Activated CD4-positive, alpha-beta memory T cell treated with anti-CD3 and anti-CD28 coated beads for 36 hours (primary cell): ENCODE measurements around the gene ATP11A. TPM values are rescaled to one million over a fixed set of nuclear protein-coding genes. Genes with fewer than 3 reads are reported as not detected.
"Not testable (repeated sequence)": the region's sequence is repeated elsewhere in the genome, so short reads cannot be mapped to it uniquely, and the experiment has no call there.

Source experiments
- CTCF ChIA-PET: fragments of 350-600 bp; sonication (Branson Sonifier 250); formaldehyde crosslinking; loops from one replicate; lab custom pipeline; 2021; ENCODE audit warnings: antibody characterized with exemption, inconsistent platforms; lab: Charles Lee
- POLR2A ChIA-PET: fragments of 350-600 bp; sonication (Branson Sonifier 250); formaldehyde crosslinking; loops from one replicate; lab custom pipeline; 2021; ENCODE audit warnings: antibody characterized with exemption; lab: Charles Lee
- DNase-seq: peaks from one replicate; pipeline ENCODE4 v3.0.0-alpha.2; 2020
- H3K27ac Mint-ChIP-seq: one replicate; pipeline ENCODE4 v1.8.0; 2021; ENCODE audit warnings: mixed read lengths
- H3K27me3 Mint-ChIP-seq: one replicate; pipeline ENCODE4 v1.8.0; 2021; ENCODE audit warnings: mixed read lengths
- H3K36me3 Mint-ChIP-seq: one replicate; pipeline ENCODE4 v1.8.0; 2021; ENCODE audit warnings: mixed read lengths
- H3K4me1 Mint-ChIP-seq: one replicate; pipeline ENCODE4 v1.8.0; 2021; ENCODE audit warnings: low read depth, mixed read lengths
- H3K4me3 Mint-ChIP-seq: one replicate; pipeline ENCODE4 v1.8.0; 2021; ENCODE audit warnings: mild to moderate bottlenecking, mixed read lengths
- H3K9me3 Mint-ChIP-seq: one replicate; pipeline ENCODE4 v1.8.0; 2021; ENCODE audit warnings: mixed read lengths
- intact Hi-C: fragments of 100-400 bp; cut with micrococcal nuclease; formaldehyde crosslinking; loops from one replicate; pipeline ENCODE4 v1.15.1; 2023
- total RNA-seq, 2 experiments: library from RNA; stranded (reverse); gene quantifications; one replicate each; pipeline ENCODE4 v1.2.3, GENCODE V29; 2021

The ATP11A gene
- total RNA-seq, 2 experiments from 2014 or later = 36.6 to 38.7 TPM

DNA sequence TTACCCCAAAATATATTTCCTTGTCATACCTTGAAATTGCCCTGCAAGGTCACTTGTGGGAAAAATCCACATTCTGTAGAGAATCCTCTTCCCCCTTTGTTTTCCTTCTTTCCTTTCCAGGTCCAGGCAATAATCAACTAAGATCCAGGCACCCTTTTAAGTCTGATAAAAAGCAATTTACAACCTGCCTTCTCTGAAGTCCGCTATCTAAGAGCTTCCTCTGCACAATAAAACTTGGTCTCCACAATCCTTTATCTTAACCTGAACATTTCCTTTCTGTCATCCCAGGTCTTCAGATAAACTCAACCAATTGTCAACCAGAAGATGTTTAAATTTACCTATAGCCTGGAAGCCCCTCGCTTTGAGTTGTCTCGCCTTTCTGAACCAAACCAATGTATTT, 19.5 kb downstream of the ATP11A start:
- H3K9me3 Mint-ChIP-seq, H3K4me3 Mint-ChIP-seq, H3K27me3 Mint-ChIP-seq, H3K36me3 Mint-ChIP-seq, intact Hi-C loops, DNase-seq, POLR2A ChIA-PET, H3K27ac Mint-ChIP-seq, CTCF ChIA-PET: not testable (repeated sequence)
- H3K4me1 Mint-ChIP-seq = peaks cover 19% of the 10 kb centered on the region

GRCh38 chr13:112709825-112710783, 20.3 kb downstream of the ATP11A start:
- intact Hi-C loops = no loop called here
- ChIA-PET POLR2A (no interaction called here), CTCF (no interaction called here)
- Mint-ChIP-seq H3K27ac (no peak overlapping the region), H3K9me3 (no peaks in the 10 kb centered on the region), H3K4me3 (no peak overlapping the region), H3K36me3 (no peaks in the 10 kb centered on the region), H3K27me3 (no peaks in the 10 kb centered on the region), H3K4me1 (peaks cover 18% of the 10 kb centered on the region)
- no peak for DNase-seq

- Mint-ChIP-seq H3K4me3 (no peak overlapping the region), H3K36me3 (no peaks in the 10 kb centered on the region), H3K27ac (no peak overlapping the region), H3K27me3 (no peaks in the 10 kb centered on the region), H3K9me3 (no peaks in the 10 kb centered on the region), H3K4me1 (peaks cover 18% of the 10 kb centered on the region)
- CTCF ChIA-PET = no interaction called here
- DNase-seq = no peak
- POLR2A ChIA-PET = no interaction called here
- intact Hi-C loops = no loop called here
Observed at GRCh38 chr13:112710855-112711527, 21.2 kb downstream of the ATP11A start.

DNA sequence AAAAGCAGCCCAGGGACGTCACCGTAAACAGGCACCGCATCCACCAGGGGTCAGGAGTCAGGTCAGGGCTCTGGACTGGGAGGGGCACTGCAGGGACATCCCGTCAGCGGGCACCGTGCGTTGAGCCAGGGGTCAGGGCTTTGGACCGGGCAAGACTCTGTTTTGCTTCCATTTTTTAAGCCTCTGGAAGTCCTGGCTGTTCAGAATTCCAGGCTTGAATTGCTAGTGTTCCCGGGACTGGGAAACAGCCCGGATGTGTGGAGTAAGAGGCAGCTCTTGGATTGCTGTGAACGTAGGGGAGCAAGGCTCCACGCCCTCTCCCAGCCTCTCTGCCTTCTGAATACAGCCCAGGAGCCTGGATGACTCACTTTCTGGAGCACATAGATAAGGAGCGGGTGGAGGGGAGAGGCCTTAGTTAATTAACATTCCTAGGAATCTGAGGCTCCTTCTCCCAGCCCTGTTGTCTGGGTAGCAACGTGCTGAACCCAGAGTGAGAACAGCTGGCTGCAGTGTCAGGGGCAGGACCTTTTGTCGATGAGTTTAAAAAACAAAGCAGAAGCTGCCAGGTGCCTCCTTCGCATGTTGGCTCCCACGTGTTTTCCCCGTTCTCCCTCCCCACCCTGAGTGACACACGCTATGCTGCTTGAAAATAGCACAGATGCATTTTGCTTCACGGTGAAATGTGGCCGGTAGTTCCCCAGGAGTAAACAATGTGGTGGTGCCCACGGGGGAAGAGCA, 21.9 kb downstream of the ATP11A start:
- no peak for DNase-seq
- intact Hi-C loops = no loop called here
- CTCF ChIA-PET = interaction anchor here (0.8 kb wide), 1 partner anchor 163 kb away, joined by 3 read pairs; no protein-coding TSS in a partner anchor
- Mint-ChIP-seq H3K27me3 (no peaks in the 10 kb centered on the region), H3K27ac (no peak overlapping the region), H3K4me3 (no peak overlapping the region), H3K36me3 (no peaks in the 10 kb centered on the region), H3K9me3 (no peaks in the 10 kb centered on the region), H3K4me1 (peaks cover 18% of the 10 kb centered on the region)
- POLR2A ChIA-PET = no interaction called here

DNA sequence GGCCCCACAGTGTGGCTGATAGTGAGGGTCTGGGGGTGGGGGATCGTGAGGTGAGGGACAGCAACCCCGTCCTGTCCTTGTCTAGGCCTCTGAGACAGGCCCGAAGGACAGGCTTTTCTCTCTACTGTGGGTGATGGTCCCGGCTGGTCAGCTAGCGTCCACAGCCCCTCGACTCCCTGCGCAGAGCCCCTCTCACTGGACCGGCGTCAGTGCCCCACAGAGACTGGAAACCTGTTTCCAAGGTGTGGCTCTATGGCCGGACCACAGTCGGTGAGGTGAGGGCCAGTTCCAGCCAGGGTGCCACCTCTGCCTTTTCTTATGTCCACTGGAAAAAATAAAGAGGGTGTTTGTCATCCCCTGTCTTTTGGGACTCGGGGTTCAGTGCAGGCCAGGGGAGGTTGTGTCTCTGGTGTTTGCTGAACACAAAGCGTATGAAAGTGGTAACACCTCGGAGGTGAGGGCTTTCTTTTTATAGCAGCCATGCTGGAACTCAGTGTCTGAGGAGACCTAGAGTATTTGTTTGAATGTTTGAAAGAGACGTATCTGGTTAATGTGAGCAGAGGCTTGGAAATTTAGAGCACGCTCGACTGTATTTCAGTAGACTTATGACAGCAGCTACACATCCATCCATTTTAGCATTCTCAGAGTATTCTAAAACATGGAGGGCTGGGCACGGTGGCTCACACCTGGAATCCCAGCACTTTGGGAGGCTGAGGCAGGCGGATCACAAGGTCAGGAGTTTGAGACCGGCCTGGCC, 22.8 kb downstream of the ATP11A start:
- no peaks in the 10 kb centered on the region for H3K36me3 Mint-ChIP-seq
- intact Hi-C loops = no loop called here
- ChIA-PET CTCF (interaction anchor here (0.8 kb wide), 1 partner anchor 162 kb away, joined by 3 read pairs; no protein-coding TSS in a partner anchor), POLR2A (no interaction called here)
- no peak overlapping the region for H3K27ac Mint-ChIP-seq
- H3K27me3 Mint-ChIP-seq = no peaks in the 10 kb centered on the region
- H3K9me3 Mint-ChIP-seq = no peaks in the 10 kb centered on the region
- H3K4me1 Mint-ChIP-seq = peaks cover 18% of the 10 kb centered on the region
- no peak overlapping the region for H3K4me3 Mint-ChIP-seq
- no peak for DNase-seq

DNA sequence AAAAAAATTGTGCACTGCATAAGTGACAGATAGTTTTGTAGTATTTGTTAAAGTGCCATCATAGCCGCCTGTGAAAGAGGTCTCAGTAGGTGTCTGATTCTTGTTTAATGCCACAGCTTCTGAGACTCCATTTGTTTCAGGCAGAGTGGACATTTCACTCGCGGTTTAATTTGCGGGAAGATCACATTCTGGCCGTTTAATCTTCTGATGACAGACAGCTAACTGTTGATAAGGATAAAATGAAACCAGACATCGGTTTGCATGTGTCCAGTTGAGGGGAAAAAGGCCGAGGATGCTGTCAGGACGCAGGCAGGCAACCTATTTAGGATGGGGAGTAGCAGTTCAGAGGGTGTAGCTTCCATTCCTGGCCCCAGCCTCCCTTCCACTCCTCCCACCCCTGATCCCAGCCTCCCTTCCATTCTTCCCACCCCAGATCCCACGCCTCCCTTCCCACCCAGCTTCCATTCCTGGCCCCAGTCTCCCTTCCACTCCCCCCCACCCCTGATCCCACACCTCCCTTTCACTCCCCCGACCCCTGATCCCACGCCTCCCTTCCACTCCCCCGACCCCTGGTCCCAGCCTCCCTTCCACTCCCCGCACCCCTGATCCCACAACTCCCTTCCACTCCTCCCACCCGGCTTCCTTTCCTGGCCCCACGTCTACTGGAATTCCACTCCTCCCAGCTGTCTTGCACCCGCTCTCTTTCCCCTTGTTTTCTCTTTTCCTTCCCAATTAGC, 23.8 kb downstream of the ATP11A start:
- Mint-ChIP-seq H3K27ac (no peak overlapping the region), H3K9me3 (no peaks in the 10 kb centered on the region), H3K4me3 (no peak overlapping the region), H3K36me3 (no peaks in the 10 kb centered on the region), H3K4me1 (peaks cover 18% of the 10 kb centered on the region), H3K27me3 (no peaks in the 10 kb centered on the region)
- no peak for DNase-seq
- intact Hi-C loops = no loop called here
- POLR2A ChIA-PET = no interaction called here
- CTCF ChIA-PET = no interaction called here

GRCh38 chr13:112714376-112715174, 24.7 kb downstream of the ATP11A start:
- Mint-ChIP-seq H3K36me3 (no peaks in the 10 kb centered on the region), H3K9me3 (no peaks in the 10 kb centered on the region), H3K4me1 (peaks cover 15% of the 10 kb centered on the region), H3K4me3 (no peak overlapping the region), H3K27me3 (no peaks in the 10 kb centered on the region), H3K27ac (no peak overlapping the region)
- ChIA-PET POLR2A (no interaction called here), CTCF (no interaction called here)
- no peak for DNase-seq
- intact Hi-C loops = no loop called here

DNA sequence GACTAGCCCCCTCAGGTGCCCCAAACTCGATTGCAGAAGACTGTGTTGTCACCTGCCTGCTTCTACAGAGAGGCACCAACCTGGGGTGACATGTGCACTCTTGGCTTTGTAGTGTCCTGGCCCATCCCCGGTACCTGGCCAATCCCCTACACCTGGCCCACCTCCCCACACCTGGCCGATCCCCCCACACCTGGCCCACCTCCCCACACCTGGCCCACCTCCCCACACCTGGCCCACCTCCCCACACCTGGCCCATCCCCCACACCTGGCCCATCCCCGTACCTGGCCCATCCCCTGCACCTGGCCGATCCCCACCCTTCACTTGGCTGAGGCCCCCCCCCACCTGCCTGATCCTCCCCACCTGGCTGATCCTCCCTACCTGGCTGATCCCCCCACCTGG, 25.4 kb downstream of the ATP11A start:
- Mint-ChIP-seq H3K9me3 (no peaks in the 10 kb centered on the region), H3K27ac (no peak overlapping the region), H3K36me3 (no peaks in the 10 kb centered on the region), H3K4me1 (peaks cover 15% of the 10 kb centered on the region), H3K4me3 (no peak overlapping the region), H3K27me3 (no peaks in the 10 kb centered on the region)
- POLR2A ChIA-PET = no interaction called here
- no peak for DNase-seq
- intact Hi-C loops = no loop called here
- CTCF ChIA-PET = no interaction called here

DNA sequence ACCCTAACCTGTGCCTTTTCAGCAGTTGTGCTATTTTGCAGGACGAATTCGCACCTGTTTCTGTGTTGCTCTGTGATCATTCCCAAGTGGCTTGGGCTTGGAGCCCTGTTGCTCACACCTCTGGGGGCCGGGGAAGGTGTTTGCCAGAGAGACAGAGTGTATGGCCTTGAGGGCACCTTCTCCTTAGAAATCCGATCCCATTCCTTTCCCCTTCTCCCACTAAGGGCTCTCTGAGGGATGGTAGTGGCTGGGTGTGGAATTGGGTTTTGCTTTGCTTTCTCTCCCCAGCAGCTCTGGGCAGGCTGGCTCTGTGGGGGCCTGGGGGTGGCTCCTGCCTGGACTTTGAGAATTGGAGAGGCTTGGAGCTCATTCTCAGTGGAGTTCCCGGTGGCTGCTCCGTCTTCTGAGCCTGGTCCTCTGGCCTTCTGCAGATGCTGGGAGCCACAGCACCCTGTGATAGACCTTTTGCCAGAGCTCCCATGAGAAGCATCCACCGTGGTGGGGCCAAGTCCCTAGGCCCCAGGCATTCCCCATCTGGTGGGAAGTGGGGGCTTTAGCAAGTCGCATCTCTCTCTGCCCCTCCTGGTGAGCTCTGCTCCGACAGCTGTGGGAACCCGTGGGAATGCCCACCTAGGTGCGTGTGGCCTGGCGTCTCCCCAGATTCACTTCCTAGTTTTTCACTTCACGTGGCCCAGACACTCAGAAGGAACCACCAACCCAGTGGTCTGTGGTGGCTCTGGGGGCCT, 26.1 kb downstream of the ATP11A start:
- no peaks in the 10 kb centered on the region for H3K36me3 Mint-ChIP-seq
- intact Hi-C loops = no loop called here
- H3K9me3 Mint-ChIP-seq = no peaks in the 10 kb centered on the region
- H3K4me3 Mint-ChIP-seq = no peak overlapping the region
- no peaks in the 10 kb centered on the region for H3K27me3 Mint-ChIP-seq
- POLR2A ChIA-PET = no interaction called here
- peaks cover 15% of the 10 kb centered on the region for H3K4me1 Mint-ChIP-seq
- DNase-seq = no peak
- CTCF ChIA-PET = no interaction called here
- no peak overlapping the region for H3K27ac Mint-ChIP-seq

- DNase-seq = no peak
- H3K9me3 Mint-ChIP-seq = no peaks in the 10 kb centered on the region
- ChIA-PET CTCF (no interaction called here), POLR2A (no interaction called here)
- H3K4me1 Mint-ChIP-seq = peaks cover 10% of the 10 kb centered on the region
- no peaks in the 10 kb centered on the region for H3K36me3 Mint-ChIP-seq
- no peak overlapping the region for H3K4me3 Mint-ChIP-seq
- intact Hi-C loops = no loop called here
- H3K27ac Mint-ChIP-seq = no peak overlapping the region
- H3K27me3 Mint-ChIP-seq = no peaks in the 10 kb centered on the region
Observed at GRCh38 chr13:112716461-112716820, 26.6 kb downstream of the ATP11A start.
